IPS-18a (cell line): Measurements from ENCODE around the gene GDF7.

Source experiments
- H3K27ac ChIP-seq: one replicate; pipeline ENCODE4 v1.5.1; 2013; ENCODE audit warnings: low read length
- H3K27me3 ChIP-seq: one replicate; pipeline ENCODE4 v1.6.1; 2013; ENCODE audit warnings: mild to moderate bottlenecking, low read length; ENCODE audit not compliant: control insufficient read depth, insufficient read depth
- H3K36me3 ChIP-seq: one replicate; pipeline ENCODE4 v1.6.1; 2013; ENCODE audit warnings: low read depth, low read length; ENCODE audit not compliant: control insufficient read depth
- H3K4me1 ChIP-seq: one replicate; pipeline ENCODE4 v1.6.1; 2013; ENCODE audit warnings: low read depth, low read length; ENCODE audit not compliant: control insufficient read depth
- H3K4me3 ChIP-seq: one replicate; pipeline ENCODE4 v1.5.1; 2013; ENCODE audit warnings: low read length
- H3K9ac ChIP-seq: one replicate; pipeline ENCODE4 v1.6.1; 2013; ENCODE audit warnings: mild to moderate bottlenecking, low read length, moderate library complexity
- H3K9me3 ChIP-seq: one replicate; pipeline ENCODE4 v1.6.1; 2013; ENCODE audit warnings: low read depth, low read length; ENCODE audit not compliant: control insufficient read depth

GDF7 gene

GRCh38 chr2:20726913-20727312 is 60.0 kb downstream of the GDF7 start:
- Histone ChIP-seq H3K27ac (no peak overlapping the region), H3K36me3 (no peaks in the 10 kb centered on the region), H3K9ac (no peak overlapping the region), H3K9me3 (no peaks in the 10 kb centered on the region), H3K27me3 (no peaks in the 10 kb centered on the region), H3K4me1 (no peaks in the 10 kb centered on the region), H3K4me3 (no peak overlapping the region)

- no peaks in the 10 kb centered on the region for H3K27me3 ChIP-seq
- H3K9me3 ChIP-seq: no peaks in the 10 kb centered on the region
- no peak overlapping the region for H3K9ac ChIP-seq
- no peak overlapping the region for H3K4me3 ChIP-seq
- H3K36me3 ChIP-seq: no peaks in the 10 kb centered on the region
- H3K27ac ChIP-seq: no peak overlapping the region
- no peaks in the 10 kb centered on the region for H3K4me1 ChIP-seq
Observed at GRCh38 chr2:20728114-20728758, 61.3 kb downstream of the GDF7 start.
